Heart right ventricle (tissue), 16 donors: Measurements from ENCODE around the gene S100A13. TPM values are rescaled to one million over a fixed set of nuclear protein-coding genes. Genes with fewer than 3 reads are reported as not detected.
A peak's percentile ranks its signal among the peaks of the same experiment; 100 is the strongest.
"Not testable (repeated sequence)": the region's sequence is repeated elsewhere in the genome, so short reads cannot be mapped to it uniquely, and the experiment has no call there.

ENCODE experiments used
- ATAC-seq, 8 donors: fragments of 200-7000 bp; cut with Tn5 transposase; one replicate each; pipeline ENCODE4 v1.9.1; 2020; ENCODE audit warnings: mild to moderate bottlenecking in 8 of 8, moderate library complexity in 8 of 8, moderate number of reproducible peaks in 1 of 8
- DNase-seq, 2 donors: peaks; one replicate each; pipeline ENCODE4 v3.0.0-alpha.2; 2020
- H3K27ac ChIP-seq, 10 donors: fragments of 200-600 bp; sonication (generic) in 2 of 10; one replicate each; pipeline versions ENCODE4 v1.5.0 to v1.8.0; 2020 to 2022; ENCODE audit warnings: mild to moderate bottlenecking in 3 of 10
- H3K27me3 ChIP-seq, 7 donors: fragments of 200-600 bp; one replicate each; pipeline ENCODE4 v1.8.0; 2021 to 2022; ENCODE audit warnings: mild to moderate bottlenecking in 2 of 7
- H3K36me3 ChIP-seq, 9 donors: fragments of 200-600 bp; sonication (generic) in 1 of 9; one replicate each; pipeline versions ENCODE4 v1.5.0 to v1.8.0; 2020 to 2022; ENCODE audit warnings: mild to moderate bottlenecking in 2 of 9
- H3K4me1 ChIP-seq, 9 donors: fragments of 200-600 bp; sonication (generic) in 1 of 9; one replicate each; pipeline versions ENCODE4 v1.5.0 to v1.8.0; 2020 to 2022; ENCODE audit warnings: mild to moderate bottlenecking in 4 of 9
- H3K4me3 ChIP-seq, 10 donors: fragments of 200-600 bp; sonication (generic) in 2 of 10; one replicate each; pipeline versions ENCODE4 v1.5.0 to v1.8.0; 2020 to 2022; ENCODE audit warnings: mild to moderate bottlenecking in 7 of 10, moderate library complexity in 2 of 10
- H3K9me3 ChIP-seq, 11 donors: fragments of 200-600 bp in 10 of 11; sonication (generic) in 2 of 11; one replicate each; pipeline versions ENCODE4 v1.5.0 to v1.8.0; 2013 to 2022; ENCODE audit warnings: mild to moderate bottlenecking in 2 of 11, control low read depth in 1 of 11, moderate library complexity in 1 of 11
- CTCF ChIP-seq, 9 donors: fragments of 200-600 bp; sonication (generic) in 2 of 9; IDR thresholded peaks; one replicate each; pipeline versions ENCODE4 v1.5.0 to v1.8.0; 2021 to 2022; ENCODE audit warnings: antibody characterized with exemption in 9 of 9, mild to moderate bottlenecking in 5 of 9, moderate library complexity in 1 of 9
- WGBS, 2 donors: extraction: QIAGEN DNeasy Blood & Tissue Kit; methylation state at CpG; one replicate each; pipeline ENCODE4 v1.1.7; 2013; ENCODE audit warnings: inconsistent platforms in 1 of 2; 5-methylcytosine and 5-hydroxymethylcytosine counted together
- intact Hi-C, 10 donors: fragments of 100-400 bp; cut with DNase I; formaldehyde crosslinking; loops; one replicate each; pipeline versions ENCODE4 v1.11.1 to v1.14.2; 2022
- long read RNA-seq, 3 donors: library from polyadenylated mRNA; unstranded; transcript quantifications; one replicate each; pipeline ENCODE4 v2.0.0, GENCODE V29; 2020 to 2021
- polyA plus RNA-seq, 2 donors: library from polyadenylated mRNA; stranded (reverse); fragments of 200-250 nt; gene quantifications; one replicate each; pipeline ENCODE4 v1.2.3, GENCODE V29; 2013
- total RNA-seq, 10 donors: library from RNA; stranded (reverse); fragmentation: NEBNext Ultra II Directional in 3 of 10; extraction: Animal tissue kit (Norgen Biotek cat#: 25700) in 3 of 10; gene quantifications; one replicate each; pipeline versions ENCODE4 v1.2.1 to v1.2.4, GENCODE V29; 2021 to 2023
- donor health status: Arrhythmogenic right ventricular cardiomyopathy.
- donor health status: ischemic (EF 13 %, LVEDD 7.1; RV severe dilation, severe dysfunction).
- donor health status: healthy with polysubstance abuse.
- donor health status: DM: no; HTN: yes; CAD: no.
- donor health status: DM: no; HTN: no; CAD: no.
- donor health status: ischemic (EF 25% LVEDD 6.9; RV normal size, moderate dysfunction).
- donor health status: ischemic (EF 25% LVEDD 5.7; RV mildly dilated, moderate dysfunction).
- donor health status: healthy.
- donor health status: DM: yes; HTN: yes; CAD: no.
- donor health status: Ischemic cardiomyopathy.
- donor health status: ischemic (EF 35%, LVEDD 5.7; RV mildly dilated, moderate dysfunction).
- donor health status: nonischemic (EF 11% LVEDD 7.7; RV severe dilation, severe dysfunction).
- donor health status: DM: yes; HTN: yes; CAD: no.
- donor health status: PGD.
- donor health status: ischemic (EF 29% LVEDD 5.4; RV normal size, mild dysfunction).
- donor health status: nonischemic (EF 23%, LVEDD 6.1; RV moderate dilation, normal function).

The S100A13 gene
- total RNA-seq (100 to 1,000 TPM; 101 to 150 (median 125) TPM), polyA plus RNA-seq (100 to 1,000 TPM; 173 to 335 TPM)
- long read RNA-seq, donor 1, partial matches to known transcripts = 25 of 36 reads
- long read RNA-seq, donor 1, other reads (novel, unspliced or antisense) = 1 of 36 reads
- long read RNA-seq, donor 2, partial matches to known transcripts = 53 of 56 reads
- long read RNA-seq, donor 2, other reads (novel, unspliced or antisense) = 1 of 56 reads
- long read RNA-seq, donor 3, partial matches to known transcripts = 0 of 2 reads
- long read RNA-seq, donor 3, other reads (novel, unspliced or antisense) = 0 of 2 reads

- 4 to 5% methylated on average over 27 to 28 of the region's 28 CpGs for WGBS, 2 donors
- H3K4me1 ChIP-seq = peaks cover 19 to 75% (median 54%) of the 10 kb centered on the region in 9 donors
- DNase-seq = peak; percentile 80 to 84
- peaks cover 0 to 37% (median 0%) of the 10 kb centered on the region in 9 donors for H3K36me3 ChIP-seq
- H3K27ac ChIP-seq = peak within 1 kb of the TSS; percentile 82 to 98 (median 91)
- peak; percentile 54 to 73 (median 64) for ATAC-seq
- intact Hi-C loops = loop anchor here in 1 of 10 donors (5.0 kb wide), 1 partner anchor 45 kb away; the partner anchor contains the start of gene ILF2
- H3K4me3 ChIP-seq = peak within 1 kb of the TSS; percentile 34 to 71 (median 60)
- H3K9me3 ChIP-seq = no peaks in the 10 kb centered on the region
- peak; percentile 32 to 69 (median 59) for TF ChIP-seq CTCF (IDR thresholded peaks at IDR 0.05)
- no peaks in the 10 kb centered on the region for H3K27me3 ChIP-seq
These were observed at the start of gene S100A13 for GRCh38 chr1:153626904-153627714. Gene S100A13 (minus strand): TSS chr1:153627505. CDS start chr1:153626472, 1,033 bp downstream.

- H3K36me3 ChIP-seq = peaks cover 0 to 14% (median 7%) of the 10 kb centered on the region in 9 donors
- H3K4me3 ChIP-seq = no peak overlapping the region
- no peaks in the 10 kb centered on the region for H3K9me3 ChIP-seq
- peaks cover 0 to 13% (median 7%) of the 10 kb centered on the region in 7 donors for H3K27me3 ChIP-seq
- intact Hi-C loops = loop anchor here in 4 of 10 donors (5.0 to 10.0 kb wide), 4 partner anchors 46 to 314 kb away; partner anchors contain the start of genes RAB13 (in 3 of the 4), S100A1 (in 1 of the 4) and S100A13 (in 1 of the 4)
- 92 to 93% methylated on average over 2 of the region's 2 CpGs for WGBS, 2 donors
- no peak overlapping the region for H3K27ac ChIP-seq
- no peak for ATAC-seq
- H3K4me1 ChIP-seq = peaks cover 6 to 42% (median 27%) of the 10 kb centered on the region in 9 donors
- no peak for TF ChIP-seq CTCF (IDR thresholded peaks at IDR 0.05)
- no peak for DNase-seq
These were observed 46.2 kb upstream of the S100A13 start for GRCh38 chr1:153673511-153673910.

GRCh38 chr1:153671628-153672353 is 44.5 kb upstream of the S100A13 start:
- 10 to 13% methylated on average over 28 of the region's 28 CpGs for WGBS, 2 donors
- H3K9me3 ChIP-seq, H3K27me3 ChIP-seq: not testable (repeated sequence)
- TF ChIP-seq CTCF (IDR thresholded peaks at IDR 0.05) = peak in 4 of 9 donors; percentile 13 to 30 (median 20)
- Histone ChIP-seq H3K27ac (peak overlapping the region; percentile 1 to 88 (median 82)), H3K4me3 (peak overlapping the region; percentile 24 to 92 (median 60)), H3K4me1 (peaks cover 0 to 30% (median 19%) of the 10 kb centered on the region in 9 donors), H3K36me3 (peaks cover 4 to 31% (median 24%) of the 10 kb centered on the region in 9 donors)
- intact Hi-C loops = loop anchor here in 5 of 10 donors (1.0 to 10.0 kb wide), 6 partner anchors 37 to 316 kb away; partner anchors contain the start of genes RAB13 (in 3 of the 5), CHTOP (in 1 of the 5), S100A1 (in 1 of the 5) and S100A13 (in 1 of the 5)
- ATAC-seq (peak in 6 of 8 donors; percentile 6 to 66 (median 46)), DNase-seq (peak; percentile 19 to 42)
